ENCODE measurements around the gene BTBD18.
"Not testable (repeated sequence)": the region's sequence is repeated elsewhere in the genome, so short reads cannot be mapped to it uniquely, and the experiment has no call there.

The BTBD18 gene

GRCh38 chr11:57727185-57727584, 24.4 kb downstream of the BTBD18 start:
- DNase-seq: no peak

GRCh38 chr11:57716726-57717125, 34.9 kb downstream of the BTBD18 start:
- not testable (repeated sequence) for DNase-seq

- no peak for DNase-seq
Measured at GRCh38 chr11:57713835-57714234, 37.8 kb downstream of the BTBD18 start.

GRCh38 chr11:57712256-57713150, 39.1 kb downstream of the BTBD18 start, which contains the start of gene TMX2:
Gene TMX2, plus strand, starts transcription at chr11:57712593. Its CDS starts 26 bp downstream, at chr11:57712619.
- peak; percentile 82 for DNase-seq

GRCh38 chr11:57711414-57712255, 40.0 kb downstream of the BTBD18 start, which contains the start of gene MED19:
Gene MED19, minus strand, starts transcription at chr11:57712215. Its CDS starts 36 bp downstream, at chr11:57712179.
- DNase-seq: peak; percentile 67

- DNase-seq: no peak
Measured at GRCh38 chr11:57709802-57710367, 41.7 kb downstream of the BTBD18 start.

- not testable (repeated sequence) for DNase-seq
Measured at GRCh38 chr11:57705432-57705831, 46.2 kb downstream of the BTBD18 start.

- no peak for DNase-seq
Measured at GRCh38 chr11:57704932-57705331, 46.7 kb downstream of the BTBD18 start.

- no peak for DNase-seq
Measured at GRCh38 chr11:57703341-57703740, 48.3 kb downstream of the BTBD18 start.

- no peak for DNase-seq
Measured at GRCh38 chr11:57700425-57700824, 51.2 kb downstream of the BTBD18 start.

- DNase-seq: no peak
Measured at GRCh38 chr11:57699813-57700212, 51.8 kb downstream of the BTBD18 start.

GRCh38 chr11:57698843-57699365, 52.7 kb downstream of the BTBD18 start:
- DNase-seq: no peak
